ENCODE measurements around the gene PTGES3L. TPM values are rescaled to one million over a fixed set of nuclear protein-coding genes. Genes with fewer than 3 reads are reported as not detected.

PTGES3L gene
- total and polyA plus RNA-seq, 7 donors: 2.1 to 13.6 (median 6.8) TPM

- intact Hi-C loops (cut with DNase I): no loop called here
- 94% methylated on average over 5 of the region's 5 CpGs for WGBS, 2 donors
- DNase-seq: no peak
- Histone ChIP-seq H3K27ac (no peak overlapping the region), H3K27me3 (no peaks in the 10 kb centered on the region), H3K4me1 (no peaks in the 10 kb centered on the region), H3K4me3 (no peak overlapping the region), H3K9me3 (no peaks in the 10 kb centered on the region), H3K36me3 (no peaks in the 10 kb centered on the region)
- TF ChIP-seq CTCF (IDR thresholded peaks at IDR 0.05) (no peak), POLR2AphosphoS5 (IDR thresholded peaks at IDR 0.05) (no peak), EP300 (IDR thresholded peaks at IDR 0.05) (no peak), POLR2A (IDR thresholded peaks at IDR 0.05) (no peak)
Measured at GRCh38 chr17:42971589-42971988, 8.3 kb downstream of the PTGES3L start.

- no peak for DNase-seq
- Histone ChIP-seq H3K36me3 (no peaks in the 10 kb centered on the region), H3K27ac (no peak overlapping the region), H3K4me1 (peaks cover 0 to 7% (median 0%) of the 10 kb centered on the region in 4 donors), H3K9me3 (no peaks in the 10 kb centered on the region), H3K4me3 (no peak overlapping the region), H3K27me3 (no peaks in the 10 kb centered on the region)
- WGBS, 2 donors: 53 to 67% methylated on average over 5 of the region's 5 CpGs
- intact Hi-C loops (cut with DNase I): no loop called here
- TF ChIP-seq EP300 (IDR thresholded peaks at IDR 0.05): no peak
- no peak for TF ChIP-seq POLR2AphosphoS5 (IDR thresholded peaks at IDR 0.05)
- TF ChIP-seq POLR2A (IDR thresholded peaks at IDR 0.05): no peak
- no peak for TF ChIP-seq CTCF (IDR thresholded peaks at IDR 0.05)
Measured at GRCh38 chr17:42969001-42969581, 10.8 kb downstream of the PTGES3L start.

GRCh38 chr17:42967925-42968324 is 12.0 kb downstream of the PTGES3L start:
- H3K36me3 ChIP-seq: no peaks in the 10 kb centered on the region
- WGBS, 2 donors: 37 to 65% methylated on average over 1 of the region's 1 CpG
- H3K4me3 ChIP-seq: no peak overlapping the region
- DNase-seq: no peak
- no peak for TF ChIP-seq CTCF (IDR thresholded peaks at IDR 0.05)
- TF ChIP-seq POLR2AphosphoS5 (IDR thresholded peaks at IDR 0.05): no peak
- no peak for TF ChIP-seq EP300 (IDR thresholded peaks at IDR 0.05)
- no peak for TF ChIP-seq POLR2A (IDR thresholded peaks at IDR 0.05)
- no peaks in the 10 kb centered on the region for H3K27me3 ChIP-seq
- no peak overlapping the region for H3K27ac ChIP-seq
- no peaks in the 10 kb centered on the region for H3K9me3 ChIP-seq
- H3K4me1 ChIP-seq: peaks cover 0 to 18% (median 8%) of the 10 kb centered on the region in 4 donors
- intact Hi-C loops (cut with DNase I): no loop called here

GRCh38 chr17:42964161-42964932 is 15.5 kb downstream of the PTGES3L start, which contains the start of gene AARSD1:
Gene AARSD1, minus strand, starts transcription at chr17:42964454. Its CDS starts 14 bp downstream, at chr17:42964440.
- no peaks in the 10 kb centered on the region for H3K9me3 ChIP-seq
- H3K27ac ChIP-seq: peak within 1 kb of the TSS; percentile 84 to 91 (median 87)
- peak within 1 kb of the TSS; percentile 54 to 72 (median 64) for H3K4me3 ChIP-seq
- TF ChIP-seq POLR2AphosphoS5 (IDR thresholded peaks at IDR 0.05) (peak; percentile 94 to 95 (median 95)), CTCF (IDR thresholded peaks at IDR 0.05) (no peak), POLR2A (IDR thresholded peaks at IDR 0.05) (peak; percentile 70 to 82), EP300 (IDR thresholded peaks at IDR 0.05) (peak in 1 of 4 donors; percentile 53)
- DNase-seq: peak; percentile 96
- H3K4me1 ChIP-seq: peaks cover 0 to 18% (median 9%) of the 10 kb centered on the region in 4 donors
- WGBS, 2 donors: 1% methylated on average over 43 of the region's 43 CpGs
- intact Hi-C loops (cut with DNase I): no loop called here
- H3K36me3 ChIP-seq: peaks cover 17 to 35% (median 24%) of the 10 kb centered on the region in 4 donors
- no peaks in the 10 kb centered on the region for H3K27me3 ChIP-seq
